H7 (cell line): Measurements from ENCODE around the gene MEGF9. TPM values are rescaled to one million over a fixed set of nuclear protein-coding genes. Genes with fewer than 3 reads are reported as not detected.
"Not testable (repeated sequence)": the region's sequence is repeated elsewhere in the genome, so short reads cannot be mapped to it uniquely, and the experiment has no call there.

Experiments
- DNase-seq: peaks from one replicate; pipeline ENCODE4 v3.0.0; 2012
- H3K27me3 ChIP-seq: 2 replicates; pipeline ENCODE4 v1.6.0; 2011; ENCODE audit warnings: mild to moderate bottlenecking, low read length; ENCODE audit not compliant: control insufficient read depth, insufficient read depth
- H3K36me3 ChIP-seq: replicated peaks from 2 replicates; pipeline ENCODE4 v1.5.1; 2011; ENCODE audit warnings: low read length; ENCODE audit not compliant: control insufficient read depth, insufficient read depth
- H3K4me3 ChIP-seq: 2 replicates; pipeline ENCODE4 v1.5.1; 2011; ENCODE audit warnings: low read depth, mild to moderate bottlenecking, control low read depth, low read length, moderate library complexity; ENCODE audit not compliant: insufficient read depth
- total RNA-seq: library from RNA; depleted of rRNA; stranded (reverse); fragments of >200 nt; shearing (Covaris generic); gene quantifications from 2 replicates; pipeline ENCODE4 v1.2.3, GENCODE V29; 2014

Gene MEGF9
- total RNA-seq, 1 experiment from 2014 or later = 1.2 TPM

DNA sequence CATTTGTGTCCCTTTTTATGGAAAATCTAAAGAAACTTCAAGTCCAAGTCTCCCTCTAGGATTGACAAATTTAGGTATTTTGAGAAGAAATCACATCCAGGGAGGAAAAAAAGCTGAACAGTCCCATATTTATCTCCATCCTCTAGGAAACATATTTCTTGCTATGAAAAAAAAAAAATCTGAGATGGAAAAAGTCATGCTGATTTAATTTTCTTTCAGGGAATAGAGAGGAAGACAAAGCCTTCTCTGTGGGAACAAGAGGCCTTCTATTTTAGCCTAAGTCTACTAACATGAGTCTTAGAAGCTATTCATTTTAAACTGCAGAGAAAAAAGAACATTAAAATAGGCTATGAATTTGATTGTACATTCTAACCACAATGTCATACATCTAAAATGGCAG, 71.2 kb downstream of the MEGF9 start:
- no peaks in the 10 kb centered on the region for H3K36me3 ChIP-seq
- H3K27me3 ChIP-seq = no peaks in the 10 kb centered on the region
- H3K4me3 ChIP-seq = no peak overlapping the region
- DNase-seq = no peak

DNA sequence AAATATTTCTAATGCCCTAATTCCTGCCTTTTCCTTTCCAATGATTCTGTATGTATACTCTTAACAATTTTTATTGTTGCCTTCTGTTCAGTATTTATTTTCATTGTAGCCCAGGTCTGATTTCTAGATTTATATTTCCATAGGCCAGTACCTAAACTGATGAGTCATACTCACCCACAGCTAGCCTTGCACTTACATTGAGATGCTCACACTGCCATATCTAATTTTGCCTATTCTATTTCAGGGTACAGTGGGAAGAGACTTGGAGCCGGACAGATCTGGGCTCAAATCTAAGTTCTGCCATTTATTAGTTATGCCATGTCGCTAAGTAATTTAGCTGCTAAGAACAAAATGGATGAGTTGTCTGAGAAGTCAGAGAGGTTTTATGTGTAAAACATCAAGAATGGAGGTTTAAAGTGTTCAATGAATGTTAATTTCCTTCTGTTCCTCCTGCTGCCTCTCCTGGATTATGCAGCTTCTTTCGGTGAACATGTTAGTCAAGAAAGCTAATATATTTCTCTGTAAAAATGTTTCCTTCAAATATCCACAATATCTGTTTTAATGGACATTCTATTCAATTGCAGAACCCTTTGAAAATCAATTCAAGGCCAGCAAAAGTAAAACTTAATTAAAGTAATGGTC, 72.0 kb downstream of the MEGF9 start:
- DNase-seq = no peak

DNA sequence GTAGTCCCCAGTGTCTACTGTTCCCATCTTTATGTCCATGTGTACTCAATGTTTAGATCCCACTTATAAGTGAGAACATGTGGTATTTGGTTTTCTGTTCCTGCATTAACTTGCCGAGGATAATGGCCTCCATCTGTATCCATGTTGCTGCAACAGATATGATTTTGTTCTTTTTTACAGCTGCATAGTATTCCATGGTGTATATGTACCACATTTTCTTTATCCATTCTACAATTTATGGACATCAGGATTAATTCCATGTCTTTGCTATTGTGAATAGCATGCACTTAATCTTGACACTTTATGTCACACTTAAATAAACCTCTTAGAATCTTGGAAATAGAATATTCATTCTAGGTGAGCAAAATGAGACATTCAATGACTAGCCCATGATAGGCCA, 73.4 kb downstream of the MEGF9 start:
- H3K36me3 ChIP-seq, H3K27me3 ChIP-seq, DNase-seq, H3K4me3 ChIP-seq: not testable (repeated sequence)

More for the DNA sequence above, 72.0 kb downstream of the MEGF9 start:
- Histone ChIP-seq H3K27me3 (no peaks in the 10 kb centered on the region), H3K36me3 (no peaks in the 10 kb centered on the region), H3K4me3 (no peak overlapping the region)

DNA sequence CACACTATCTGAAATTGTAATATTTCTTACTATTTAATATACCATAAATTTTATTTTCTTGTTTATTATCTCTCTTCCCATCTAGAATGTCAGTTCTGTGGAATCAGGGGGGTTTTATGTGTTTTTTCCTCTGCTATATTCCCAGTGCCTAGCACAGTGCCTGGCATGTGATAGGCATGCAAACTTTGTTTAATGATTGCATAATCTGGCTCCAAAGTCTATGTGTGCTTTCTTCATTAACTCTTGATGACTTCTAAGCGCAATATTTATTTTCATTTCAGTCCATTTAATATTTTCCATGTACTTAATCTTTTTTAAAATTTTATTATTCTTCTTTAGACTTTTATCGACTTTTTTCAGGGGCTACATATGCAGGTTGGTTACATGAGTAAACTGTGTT, 73.9 kb downstream of the MEGF9 start:
- DNase-seq = no peak
- H3K4me3 ChIP-seq = no peak overlapping the region
- no peaks in the 10 kb centered on the region for H3K36me3 ChIP-seq

GRCh38 chr9:120637919-120638318, 76.4 kb downstream of the MEGF9 start:
- H3K4me3 ChIP-seq = no peak overlapping the region
- no peak for DNase-seq
- no peaks in the 10 kb centered on the region for H3K27me3 ChIP-seq

More for the DNA sequence above, 73.9 kb downstream of the MEGF9 start:
- H3K27me3 ChIP-seq = no peaks in the 10 kb centered on the region

DNA sequence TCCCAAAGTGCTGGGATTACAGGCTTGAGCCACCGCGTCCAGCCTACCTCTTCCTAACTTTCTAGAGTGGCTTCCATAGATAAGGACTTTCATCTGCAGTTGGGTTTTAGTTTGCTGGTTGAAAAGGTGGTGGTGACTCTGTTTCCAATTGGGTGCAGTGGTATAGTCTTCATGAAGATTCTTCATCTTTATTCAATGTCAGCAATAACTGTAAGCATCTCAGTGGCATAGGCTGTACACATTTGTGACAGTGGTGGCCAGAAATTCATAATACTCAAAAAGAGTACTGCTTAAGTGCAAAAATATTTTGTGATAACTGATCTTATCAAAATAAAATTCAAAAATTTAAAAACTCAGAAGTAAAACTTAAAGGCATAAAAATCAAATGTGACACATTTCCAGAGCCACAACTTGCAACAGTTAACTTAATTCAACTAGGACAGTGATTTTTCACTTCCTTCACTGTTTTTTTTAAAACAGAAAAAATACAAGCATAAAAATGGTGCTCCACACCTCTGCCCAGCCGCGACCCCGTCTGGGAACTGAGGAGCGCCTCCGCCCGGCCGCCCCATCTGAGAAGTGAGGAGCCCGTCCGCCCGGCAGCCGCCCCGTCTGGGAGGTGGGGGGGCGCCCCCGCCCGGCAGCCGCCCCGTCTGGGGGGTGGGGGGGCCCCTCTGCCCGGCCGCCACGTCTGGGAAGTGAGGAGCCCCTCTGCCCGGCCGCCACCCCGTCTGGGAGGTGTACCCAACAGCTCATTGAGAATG, 77.9 kb downstream of the MEGF9 start:
- H3K4me3 ChIP-seq = no peak overlapping the region
- no peaks in the 10 kb centered on the region for H3K36me3 ChIP-seq
- DNase-seq = no peak
- H3K27me3 ChIP-seq = no peaks in the 10 kb centered on the region

More at GRCh38 chr9:120637919-120638318, 76.4 kb downstream of the MEGF9 start:
- no peaks in the 10 kb centered on the region for H3K36me3 ChIP-seq

- Histone ChIP-seq H3K36me3 (no peaks in the 10 kb centered on the region), H3K27me3 (no peaks in the 10 kb centered on the region), H3K4me3 (no peak overlapping the region)
- DNase-seq = no peak
These were observed 79.3 kb downstream of the MEGF9 start for GRCh38 chr9:120635011-120635410.

- Histone ChIP-seq H3K36me3 (no peaks in the 10 kb centered on the region), H3K27me3 (no peaks in the 10 kb centered on the region), H3K4me3 (no peak overlapping the region)
- no peak for DNase-seq
These were observed 83.9 kb downstream of the MEGF9 start for GRCh38 chr9:120630333-120630732.

- DNase-seq, H3K27me3 ChIP-seq, H3K36me3 ChIP-seq, H3K4me3 ChIP-seq: not testable (repeated sequence)
These were observed 85.3 kb downstream of the MEGF9 start for GRCh38 chr9:120628925-120629497.

- Histone ChIP-seq H3K36me3 (no peaks in the 10 kb centered on the region), H3K27me3 (no peaks in the 10 kb centered on the region), H3K4me3 (no peak overlapping the region)
- no peak for DNase-seq
These were observed 85.9 kb downstream of the MEGF9 start for GRCh38 chr9:120628207-120628924.

DNA sequence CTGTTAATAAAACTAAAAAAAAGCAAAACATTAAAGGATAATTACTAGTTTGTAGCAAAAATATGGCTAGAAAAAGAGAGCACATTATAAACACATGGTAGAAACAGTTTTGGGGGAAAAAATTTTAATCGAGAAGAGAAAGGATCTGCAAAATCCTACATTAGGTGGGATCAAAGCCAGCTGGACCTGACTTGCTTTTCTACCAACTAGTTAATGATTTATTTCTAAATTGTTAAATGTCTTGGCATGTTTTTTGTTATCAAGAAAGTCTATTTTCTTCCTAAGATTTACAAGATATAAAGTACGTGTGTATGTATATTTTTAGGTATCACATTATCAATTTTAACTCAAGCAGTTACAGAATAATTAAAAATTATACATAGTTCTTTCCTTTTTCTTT, 87.2 kb downstream of the MEGF9 start:
- H3K27me3 ChIP-seq = no peaks in the 10 kb centered on the region
- no peaks in the 10 kb centered on the region for H3K36me3 ChIP-seq
- DNase-seq = no peak
- no peak overlapping the region for H3K4me3 ChIP-seq

DNA sequence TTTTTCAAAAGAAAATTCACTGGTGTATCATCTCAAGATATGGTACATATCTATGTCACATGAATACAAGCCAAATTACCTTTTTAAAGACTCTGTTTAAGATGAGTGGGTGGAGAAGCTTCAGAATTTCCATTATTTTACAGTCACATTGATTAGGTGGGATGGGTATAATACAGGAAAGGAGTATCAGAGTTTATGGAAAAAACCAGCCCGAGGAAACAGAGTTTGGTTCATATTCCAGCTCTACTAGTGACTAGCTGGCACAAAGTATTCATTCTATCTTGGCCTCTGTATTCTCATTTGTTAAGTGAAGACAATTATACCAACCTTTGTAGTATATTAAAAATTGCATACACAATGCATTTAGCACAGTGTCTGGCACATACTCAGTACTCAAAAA, 87.8 kb downstream of the MEGF9 start:
- no peaks in the 10 kb centered on the region for H3K27me3 ChIP-seq
- DNase-seq = no peak
- no peaks in the 10 kb centered on the region for H3K36me3 ChIP-seq
- H3K4me3 ChIP-seq = no peak overlapping the region

DNA sequence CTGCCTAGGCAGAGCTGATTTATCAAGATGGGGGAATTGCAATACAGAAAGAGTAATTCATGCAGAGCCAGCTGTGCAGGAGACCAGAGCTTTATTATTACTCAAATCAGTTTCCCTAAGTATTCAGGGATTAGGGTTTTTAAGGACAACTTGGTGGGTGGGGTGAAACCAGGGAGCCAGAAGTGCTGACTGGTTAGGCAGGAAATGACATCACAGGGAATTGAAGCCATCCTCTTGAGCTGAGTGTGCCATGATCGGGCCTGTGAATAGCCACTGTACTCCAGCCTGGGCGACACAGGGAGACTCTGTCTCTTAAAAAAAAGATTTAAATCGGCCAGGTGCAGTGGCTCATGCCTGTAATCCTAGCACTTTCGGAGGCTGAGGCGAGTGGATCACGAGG, 89.0 kb downstream of the MEGF9 start:
- no peaks in the 10 kb centered on the region for H3K27me3 ChIP-seq
- no peaks in the 10 kb centered on the region for H3K36me3 ChIP-seq
- DNase-seq = no peak
- no peak overlapping the region for H3K4me3 ChIP-seq

DNA sequence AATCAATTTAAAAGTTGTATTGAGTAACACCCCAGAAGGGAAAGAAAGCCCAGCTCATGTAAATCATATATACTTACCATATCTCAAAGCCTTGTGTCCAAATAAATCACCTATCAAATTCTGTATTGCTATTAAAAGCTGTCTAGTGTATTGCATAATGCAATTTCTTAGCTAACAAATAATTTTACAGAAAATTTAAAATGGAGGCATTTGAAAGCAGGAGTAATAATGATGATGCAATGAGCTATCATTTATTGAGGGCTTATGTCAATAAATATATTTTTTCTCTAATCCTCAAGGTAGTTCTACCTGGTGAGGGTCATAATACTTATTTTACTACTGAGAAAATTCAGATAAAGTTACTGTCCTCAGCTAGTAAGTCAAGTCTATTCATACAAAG, 91.5 kb downstream of the MEGF9 start:
- no peak for DNase-seq
- H3K4me3 ChIP-seq = no peak overlapping the region
- no peaks in the 10 kb centered on the region for H3K27me3 ChIP-seq
- H3K36me3 ChIP-seq = no peaks in the 10 kb centered on the region

GRCh38 chr9:120621941-120622340, 92.3 kb downstream of the MEGF9 start:
- Histone ChIP-seq H3K27me3 (no peaks in the 10 kb centered on the region), H3K4me3 (no peak overlapping the region), H3K36me3 (no peaks in the 10 kb centered on the region)
- DNase-seq = no peak
